HG03457 (cell line): Measurements from ENCODE around the gene ZSCAN26.
A peak's percentile ranks its signal among the peaks of the same experiment; 100 is the strongest.
"Not testable (repeated sequence)": the region's sequence is repeated elsewhere in the genome, so short reads cannot be mapped to it uniquely, and the experiment has no call there.

ENCODE experiments used
- ATAC-seq: cut with Tn5 transposase; IDR thresholded peaks from one replicate; pipeline ENCODE4 v1.9.1; 2021; ENCODE audit warnings: moderate number of reproducible peaks; ENCODE audit not compliant: unreplicated experiment

Gene ZSCAN26

GRCh38 chr6:28254121-28254519 lies 12.8 kb upstream of the ZSCAN26 start:
- no peak for ATAC-seq

DNA sequence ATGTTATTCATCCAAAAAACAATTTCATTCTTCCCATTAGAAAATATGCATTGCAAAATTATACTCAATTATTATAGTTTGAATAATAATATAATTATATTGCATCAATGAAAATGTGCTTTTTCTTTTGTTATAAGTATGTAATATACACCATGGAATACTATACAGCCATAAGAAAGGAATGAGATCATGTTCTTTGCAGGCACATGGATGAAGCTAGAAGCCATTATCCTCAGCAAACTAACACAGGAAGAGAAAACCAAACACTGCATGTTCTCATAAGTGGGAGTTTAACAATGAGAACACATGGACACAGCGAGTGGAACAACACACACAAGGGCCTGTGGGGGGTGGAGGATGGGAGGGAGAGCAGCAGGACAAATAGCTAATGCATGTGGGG lies 9.9 kb upstream of the ZSCAN26 start:
- no peak for ATAC-seq

GRCh38 chr6:28258877-28259777 lies 7.8 kb upstream of the ZSCAN26 start, which contains the start of gene NKAPL:
TSS of gene NKAPL (plus strand) at chr6:28259297. CDS start at chr6:28259372, 75 bp downstream.
- ATAC-seq = no peak

- no peak for ATAC-seq
Observed at GRCh38 chr6:28263922-28264321, 3.0 kb upstream of the ZSCAN26 start.

- no peak for ATAC-seq
Observed at GRCh38 chr6:28264834-28265401, 2.0 kb upstream of the ZSCAN26 start.

GRCh38 chr6:28266563-28266961 lies 381 bp upstream of the ZSCAN26 start:
- ATAC-seq = no peak

DNA sequence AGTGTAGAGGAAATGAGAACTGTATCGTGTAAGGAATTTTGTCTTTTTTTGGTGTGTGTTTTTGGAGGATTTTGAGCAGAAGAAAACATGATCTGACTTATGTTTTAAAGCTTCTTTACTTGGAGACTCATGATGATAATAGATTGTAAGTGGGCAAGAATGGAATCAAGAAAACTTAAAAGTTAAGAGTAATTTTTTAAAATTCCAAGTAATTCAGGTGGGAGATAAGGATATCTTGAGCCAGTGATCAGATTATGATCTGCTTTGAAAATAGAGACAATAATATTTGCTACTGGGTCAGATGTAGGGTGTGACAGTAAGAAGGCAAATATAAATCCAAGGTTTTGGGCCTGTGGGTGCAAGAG lies 734 bp downstream of the ZSCAN26 start:
- ATAC-seq = no peak

DNA sequence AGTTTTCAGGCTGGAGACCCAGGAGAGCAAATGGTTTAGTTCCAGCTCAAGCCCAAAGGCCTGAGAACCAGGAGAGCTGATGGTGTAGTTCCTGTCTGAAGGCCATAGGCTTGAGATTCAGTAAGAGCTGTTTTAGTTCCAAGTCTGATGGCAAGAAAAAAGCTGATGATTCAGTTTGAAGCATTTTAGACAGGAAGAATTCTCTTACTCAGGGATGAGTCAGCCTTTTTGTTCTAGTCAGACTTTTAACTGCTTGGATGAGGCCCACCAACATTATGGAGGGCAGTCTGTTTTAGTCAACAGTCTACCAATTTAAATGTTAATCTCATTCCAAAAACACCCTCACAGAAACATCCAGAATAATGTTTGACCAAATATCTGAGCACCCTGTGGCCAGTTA lies 2.5 kb downstream of the ZSCAN26 start:
- ATAC-seq = no peak

GRCh38 chr6:28274888-28275287 lies 7.9 kb downstream of the ZSCAN26 start:
- no peak for ATAC-seq

- ATAC-seq = no peak
Observed at GRCh38 chr6:28277746-28278145, 10.8 kb downstream of the ZSCAN26 start.

DNA sequence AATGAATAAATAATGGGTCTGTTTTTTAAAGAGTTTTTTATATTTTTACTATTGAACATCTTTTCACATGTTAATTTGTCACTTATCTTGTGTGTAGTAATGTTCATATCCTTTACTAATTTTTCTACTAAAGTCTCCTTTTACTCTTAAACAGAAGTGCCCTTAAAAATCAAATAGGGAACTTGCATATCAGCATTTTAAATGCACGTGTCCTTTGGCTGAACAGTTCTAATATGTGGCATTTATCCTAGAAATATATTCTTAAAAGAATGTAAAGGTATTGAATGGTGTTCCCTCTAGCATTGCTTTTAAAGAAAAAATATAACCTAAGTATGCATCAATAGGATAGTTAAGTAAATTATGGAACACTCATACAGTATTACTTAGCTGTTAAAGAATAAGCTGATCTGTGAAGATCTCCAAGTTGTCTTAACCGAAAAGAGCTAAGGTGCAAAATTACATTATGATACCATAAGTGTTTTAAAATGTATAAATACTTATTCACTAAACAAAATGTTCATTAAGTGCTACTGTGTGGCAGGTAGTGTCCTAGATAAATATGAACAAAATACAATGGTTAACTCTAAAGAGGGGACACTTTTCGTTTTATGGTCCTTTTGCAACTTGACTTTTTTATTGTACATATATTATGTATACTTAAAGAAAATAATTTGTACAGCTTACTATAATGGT lies 13.8 kb downstream of the ZSCAN26 start:
- ATAC-seq = no peak

GRCh38 chr6:28281288-28282064 lies 14.5 kb downstream of the ZSCAN26 start, which contains the start of gene PGBD1:
TSS of gene PGBD1 (plus strand) at chr6:28281572. CDS start at chr6:28283814, 2,242 bp downstream.
- ATAC-seq = peak; percentile 83

DNA sequence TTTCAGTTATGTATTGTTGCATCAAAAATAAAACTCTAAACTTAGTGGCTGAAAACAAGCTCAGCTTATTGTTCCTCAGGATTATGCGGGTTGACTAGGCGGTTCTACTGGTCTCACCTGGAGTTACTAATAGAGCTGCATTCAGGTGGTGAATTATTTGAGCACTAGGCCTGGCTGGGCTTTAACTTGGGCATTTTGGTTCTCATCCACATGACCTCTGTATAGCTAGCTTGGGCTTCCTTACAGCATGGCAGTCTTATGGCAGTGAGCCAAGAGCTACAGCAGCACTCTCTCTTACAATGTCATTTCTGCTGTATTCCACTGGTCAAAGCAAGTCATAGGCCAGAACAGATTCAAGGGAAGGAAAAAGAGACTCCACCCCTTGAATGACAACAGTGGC lies 16.0 kb downstream of the ZSCAN26 start:
- no peak for ATAC-seq

DNA sequence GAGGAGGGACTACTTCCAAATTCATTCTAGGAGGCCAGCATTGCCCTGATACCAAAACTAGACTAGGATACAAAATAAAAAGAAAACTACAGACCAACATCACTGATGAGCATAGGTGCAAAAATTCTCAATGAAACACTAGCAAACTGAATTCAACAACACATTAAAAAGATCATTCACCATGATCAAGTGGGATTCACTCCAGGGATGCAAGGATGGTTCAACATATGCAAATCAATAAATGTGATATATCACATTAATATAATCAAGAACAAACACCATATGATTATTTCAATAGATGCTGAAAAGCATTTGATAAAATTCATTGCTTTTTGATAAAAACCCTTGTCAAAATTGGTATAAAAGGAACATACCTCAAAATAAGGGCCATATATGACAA lies 24.6 kb downstream of the ZSCAN26 start:
- ATAC-seq = no peak

GRCh38 chr6:28295326-28295725 lies 28.4 kb downstream of the ZSCAN26 start:
- ATAC-seq = no peak

DNA sequence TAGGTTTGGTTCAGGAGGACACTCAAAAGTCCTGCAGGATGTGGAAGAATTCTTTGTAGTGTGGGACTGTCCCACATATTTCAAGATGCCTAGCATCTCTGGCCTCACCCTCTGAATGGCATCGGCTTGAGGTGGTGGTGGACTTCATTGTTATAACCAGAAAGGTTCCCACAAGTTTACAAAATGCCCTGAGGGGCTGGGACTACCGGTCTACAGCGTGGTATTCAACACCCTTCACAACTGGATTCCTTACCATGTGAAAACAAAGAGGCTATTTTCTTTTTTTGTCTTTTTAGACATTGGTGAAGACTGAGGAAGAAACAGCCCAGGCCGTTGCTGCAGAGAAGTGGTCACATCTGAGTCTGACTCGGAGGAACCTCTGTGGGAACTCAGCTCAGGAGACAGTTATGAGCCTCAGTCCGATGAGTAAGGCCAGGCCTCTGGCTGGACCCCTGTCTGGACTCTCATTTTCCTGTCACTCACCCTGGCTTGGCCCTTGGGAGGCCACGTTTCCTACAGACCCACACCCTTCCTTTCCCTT lies 29.6 kb downstream of the ZSCAN26 start:
- no peak for ATAC-seq

- ATAC-seq = peak; percentile 83
Observed at GRCh38 chr6:28303570-28303969, 36.6 kb downstream of the ZSCAN26 start.

- not testable (repeated sequence) for ATAC-seq
Observed at GRCh38 chr6:28306363-28306762, 39.4 kb downstream of the ZSCAN26 start.

DNA sequence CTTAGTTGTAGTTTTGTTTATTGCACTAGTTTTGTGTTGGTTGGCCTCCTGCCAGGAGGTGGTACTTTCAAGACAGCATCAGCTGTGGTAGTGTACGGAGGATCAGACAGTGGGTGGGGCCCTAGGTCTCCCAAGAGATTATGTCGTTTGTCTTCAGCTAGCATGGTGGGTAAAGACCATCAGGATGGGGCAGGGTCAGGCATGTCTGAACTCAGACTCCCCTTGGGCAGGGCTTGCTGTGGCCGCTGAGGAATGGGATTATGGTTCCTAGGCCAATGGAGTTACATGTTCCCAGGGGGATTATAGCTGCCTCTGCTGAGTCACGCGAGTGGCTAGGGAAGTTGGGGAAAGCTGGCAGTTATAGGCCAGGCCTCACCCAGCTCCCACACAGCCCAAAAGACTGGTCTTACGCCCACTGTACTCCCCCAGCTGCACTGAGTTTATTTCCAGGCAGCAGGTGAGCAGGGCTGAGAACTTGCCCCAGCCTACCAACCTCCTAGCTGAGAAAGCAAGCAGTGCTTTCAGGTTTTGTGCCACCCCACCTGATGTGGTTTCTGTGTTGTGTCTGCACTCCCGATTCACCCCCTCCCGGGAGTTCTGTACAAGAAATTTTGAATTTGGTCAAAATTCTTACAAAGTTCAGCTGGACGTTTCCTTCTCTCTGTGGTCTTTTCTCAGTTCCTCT lies 44.3 kb downstream of the ZSCAN26 start:
- no peak for ATAC-seq

DNA sequence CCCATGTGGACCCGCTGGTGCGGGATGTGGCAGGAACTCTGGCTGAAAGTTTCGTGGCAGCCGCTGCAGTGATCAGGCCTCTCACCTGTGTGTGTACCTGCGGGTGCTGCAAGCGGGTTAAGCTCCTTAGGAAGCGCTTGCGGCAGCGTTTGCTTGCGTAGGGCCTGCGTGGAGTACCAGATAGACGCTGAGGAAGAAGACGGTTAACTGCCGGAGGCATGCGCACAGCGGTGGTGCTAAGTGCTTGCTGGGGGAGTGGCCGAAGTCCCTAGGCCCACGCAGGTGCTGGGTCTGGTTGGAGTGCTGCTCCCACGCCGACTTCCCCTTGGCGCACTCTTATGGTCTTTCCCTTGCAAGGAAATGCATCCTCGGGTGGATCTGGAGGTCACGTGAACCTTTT lies 46.0 kb downstream of the ZSCAN26 start:
- no peak for ATAC-seq
